SK-N-SH treated with all-trans-retinoic acid at 6 μM for 48 hours (cell line): ENCODE measurements around the gene GRM4.

Experiments used
- ESRRG ChIP-seq: fragments of 250-450 bp; sonication (Bioruptor Pico); IDR thresholded peaks from 2 replicates; pipeline ENCODE4 v1.6.1; 2021; ENCODE audit warnings: mild to moderate bottlenecking
- OSR1 ChIP-seq: fragments of 250-450 bp; sonication (Bioruptor Pico); IDR thresholded peaks from 2 replicates; pipeline ENCODE4 v1.8.0; 2022; ENCODE audit warnings: moderate library complexity, mild to moderate bottlenecking, inconsistent platforms
- ZNF8 ChIP-seq: fragments of 450-650 bp; formaldehyde crosslinking; IDR thresholded peaks from 2 replicates; pipeline ENCODE4 v1.5.0; 2020; ENCODE audit warnings: mild to moderate bottlenecking, moderate library complexity

- no peak for TF ChIP-seq ZNF8 (CRISPR knock-in tag)
- TF ChIP-seq OSR1 (CRISPR knock-in tag), result no peak
- no peak for TF ChIP-seq ESRRG (CRISPR knock-in tag)
Observed at GRCh38 chr6:34115915-34116314, 30.0 kb downstream of the GRM4 start.
